SIG-M5 treated with dmso at 0.1 percent for 504 hours (cell line): ENCODE measurements around the gene ZKSCAN1.
"Not testable (repeated sequence)": the region's sequence is repeated elsewhere in the genome, so short reads cannot be mapped to it uniquely, and the experiment has no call there.

Source experiments
- DNase-seq: peaks from one replicate; lab custom pipeline; 2025; ENCODE audit not compliant: unreplicated experiment; lab: John Stamatoyannopoulos, UW

The ZKSCAN1 gene

DNA sequence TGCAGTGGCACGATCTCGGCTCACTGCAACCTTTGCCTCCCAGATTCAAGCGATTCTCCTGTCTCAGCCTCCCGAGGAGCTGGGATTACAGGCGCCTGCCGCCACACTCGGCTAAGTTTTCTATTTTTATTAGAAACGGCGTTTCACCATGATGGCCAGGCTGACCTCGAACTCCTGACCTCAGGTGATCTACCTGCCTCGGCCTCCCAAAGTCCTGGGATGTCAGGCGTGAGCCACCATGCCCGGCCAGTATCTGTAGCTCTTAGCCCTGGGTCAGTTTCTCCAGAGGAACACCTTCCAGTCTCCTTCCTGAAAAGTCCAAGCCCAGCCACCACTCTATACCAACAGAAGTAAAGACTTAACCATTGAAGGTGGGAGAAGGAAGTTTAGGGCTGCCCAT is 15.2 kb upstream of the ZKSCAN1 start:
- DNase-seq = no peak

DNA sequence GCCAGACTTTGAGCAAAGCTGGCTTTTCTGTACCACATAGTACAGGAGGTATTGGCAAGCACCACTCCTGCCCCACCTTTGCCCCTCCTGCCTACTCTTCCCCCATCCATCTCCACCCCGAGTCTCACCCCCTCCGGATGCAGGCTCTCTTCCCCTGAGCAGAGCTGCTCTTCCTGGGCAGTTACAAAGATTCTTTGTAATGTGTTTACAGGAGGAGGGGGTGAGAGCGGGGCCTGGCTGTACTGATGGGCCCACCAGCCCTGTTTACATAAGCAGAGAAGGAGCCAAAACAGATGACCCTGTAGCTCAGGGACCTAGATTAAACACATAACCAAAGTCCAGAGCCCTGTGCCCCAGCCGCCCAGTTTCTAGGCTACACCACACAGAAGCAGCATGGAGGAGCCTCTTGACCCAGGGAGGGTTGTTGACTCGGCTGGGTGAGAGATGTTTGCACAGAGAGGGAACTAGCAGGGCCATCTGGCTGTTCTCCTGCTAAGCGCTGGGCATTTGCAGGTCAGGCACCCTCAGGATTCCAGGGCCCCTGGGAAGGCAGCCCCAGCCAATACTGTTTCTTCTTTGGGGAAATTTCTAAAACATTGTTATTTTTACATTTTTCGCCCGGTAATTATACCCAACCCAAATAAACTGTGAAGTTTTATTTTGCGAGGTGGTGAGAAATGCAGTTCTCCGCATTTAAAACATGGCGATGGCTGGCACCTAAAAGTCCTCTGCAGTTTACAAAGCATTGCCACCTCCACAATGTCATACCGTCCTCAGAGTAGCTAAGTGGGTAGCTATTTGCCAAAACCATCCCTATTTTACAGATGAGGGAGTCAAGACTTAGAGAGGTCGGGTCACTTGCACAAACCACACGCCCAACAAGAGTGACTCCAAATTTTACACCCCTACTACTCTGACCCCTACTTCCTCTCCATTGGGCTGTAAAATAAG is 11.4 kb upstream of the ZKSCAN1 start:
- DNase-seq = no peak

DNA sequence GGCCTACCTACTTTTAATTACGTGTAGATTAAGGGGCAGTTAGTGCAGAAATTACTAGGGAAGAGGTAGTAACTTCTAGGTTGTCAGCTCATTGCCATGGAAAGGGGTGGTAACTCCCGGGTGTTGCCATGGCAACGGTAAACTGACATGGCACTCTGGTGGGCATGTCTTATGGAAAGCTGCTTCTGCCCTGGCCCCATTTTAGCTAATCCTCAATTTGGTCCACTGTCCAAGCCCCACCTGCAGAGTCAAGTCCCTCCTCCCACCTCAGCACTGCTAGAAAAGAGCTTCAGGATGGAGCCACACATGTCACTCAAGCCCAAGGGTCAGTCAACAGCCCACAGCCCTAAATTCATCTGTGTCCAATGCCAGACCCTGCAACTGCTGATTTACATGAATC is 7.5 kb upstream of the ZKSCAN1 start:
- no peak for DNase-seq

GRCh38 chr7:100008525-100008924 is 6.9 kb upstream of the ZKSCAN1 start:
- DNase-seq = peak; percentile 26

DNA sequence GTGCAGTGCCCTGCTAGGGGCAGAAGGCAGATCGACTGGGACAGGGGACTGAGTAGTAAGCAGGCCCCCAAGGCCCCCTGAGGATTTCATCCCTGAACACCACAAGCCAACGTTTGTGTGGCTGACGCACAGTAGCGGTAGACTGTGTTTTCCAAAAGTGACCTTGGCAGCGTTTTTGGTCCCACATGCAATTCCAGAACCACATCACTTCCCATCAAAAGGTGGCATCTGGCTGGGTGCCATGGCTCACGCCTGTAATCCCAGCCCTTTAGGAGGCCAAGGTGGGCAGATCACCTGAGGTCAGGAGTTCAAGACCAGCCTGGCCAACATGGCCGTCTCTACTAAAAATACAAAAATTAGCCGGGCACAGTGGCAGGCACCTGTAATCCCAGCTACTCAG is 5.4 kb upstream of the ZKSCAN1 start:
- DNase-seq = not testable (repeated sequence)

DNA sequence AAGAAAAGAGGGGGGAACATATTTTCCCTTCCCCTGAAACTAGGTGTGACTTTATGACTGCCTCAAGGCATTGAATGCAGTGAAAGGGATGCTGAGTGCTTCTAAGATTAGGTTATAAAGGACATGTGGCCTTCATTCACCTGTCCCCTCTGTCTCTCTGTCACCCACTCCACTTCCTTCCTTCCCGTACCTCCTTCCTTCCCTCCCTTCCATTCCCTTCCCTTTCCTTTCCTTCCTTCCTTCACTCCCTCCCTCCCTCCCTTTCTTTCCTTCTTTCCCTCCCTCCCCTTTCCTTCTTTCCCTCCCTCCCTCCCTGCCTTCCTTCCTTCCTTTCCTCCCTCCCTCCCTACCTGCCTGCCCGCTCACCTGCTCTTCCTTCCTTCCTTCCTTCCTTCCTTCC is 4.5 kb upstream of the ZKSCAN1 start:
- no peak for DNase-seq

DNA sequence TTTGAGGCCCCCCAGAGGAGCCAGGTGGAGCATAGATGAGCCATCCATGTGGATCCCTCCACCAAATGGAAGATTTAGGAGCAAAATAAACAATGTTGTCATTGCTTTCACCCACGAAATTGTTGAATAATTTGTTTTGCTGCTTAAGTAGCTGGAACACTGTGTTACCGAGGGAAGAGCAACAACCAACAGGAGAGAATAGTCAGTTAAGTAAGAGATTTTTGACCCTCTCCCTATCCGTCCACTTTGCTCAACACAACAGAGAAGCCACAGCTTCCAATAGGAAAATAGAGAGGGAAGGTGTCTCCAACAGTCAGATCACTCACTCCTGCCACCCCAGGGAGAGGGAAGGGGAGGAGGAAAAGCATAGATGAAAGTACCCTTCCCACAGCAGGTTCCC is 3.9 kb upstream of the ZKSCAN1 start:
- no peak for DNase-seq

DNA sequence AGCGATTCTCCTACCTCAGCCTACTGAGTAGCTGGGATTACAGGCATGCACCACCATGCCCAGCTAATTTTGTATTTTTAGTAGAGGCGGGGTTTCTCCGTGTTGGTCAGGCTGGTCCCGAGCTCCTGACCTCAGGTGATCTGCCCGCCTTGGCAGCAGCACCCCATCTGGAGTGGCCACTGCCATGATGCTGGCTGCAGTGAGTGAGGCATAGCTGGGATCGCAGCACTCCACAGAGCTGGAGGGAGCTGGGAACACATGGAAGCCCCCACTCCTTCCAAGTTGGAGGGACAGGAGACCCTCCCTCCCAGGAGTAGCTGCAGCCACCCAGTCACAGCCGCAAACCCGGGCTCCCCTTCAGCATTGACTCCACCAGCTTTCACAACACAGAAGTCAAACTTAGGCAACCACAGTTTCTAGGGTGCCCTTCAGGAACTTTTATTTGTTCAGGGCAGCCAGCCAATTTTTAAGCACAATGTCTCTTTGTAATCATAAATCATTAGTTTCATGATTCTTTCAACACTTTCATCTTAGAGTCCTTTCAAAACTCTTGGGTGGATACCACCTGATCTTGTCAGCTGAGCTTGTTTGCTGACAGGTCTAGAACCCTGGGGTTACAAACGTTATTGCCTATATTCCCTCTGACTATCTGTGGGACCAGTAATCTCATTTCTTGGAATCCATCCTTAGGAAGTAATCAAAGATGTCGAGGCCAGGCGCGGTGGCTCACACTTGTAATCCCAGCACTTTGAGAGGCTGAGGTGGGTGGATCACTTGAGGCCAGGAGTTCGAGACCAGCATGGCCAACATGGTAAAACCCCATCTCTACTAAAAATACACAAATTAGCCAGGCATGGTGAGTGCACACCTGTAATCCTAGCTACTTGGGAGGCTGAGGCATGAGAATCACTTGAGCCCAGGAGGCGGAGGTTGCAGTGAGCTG is 2.7 kb upstream of the ZKSCAN1 start:
- not testable (repeated sequence) for DNase-seq

DNA sequence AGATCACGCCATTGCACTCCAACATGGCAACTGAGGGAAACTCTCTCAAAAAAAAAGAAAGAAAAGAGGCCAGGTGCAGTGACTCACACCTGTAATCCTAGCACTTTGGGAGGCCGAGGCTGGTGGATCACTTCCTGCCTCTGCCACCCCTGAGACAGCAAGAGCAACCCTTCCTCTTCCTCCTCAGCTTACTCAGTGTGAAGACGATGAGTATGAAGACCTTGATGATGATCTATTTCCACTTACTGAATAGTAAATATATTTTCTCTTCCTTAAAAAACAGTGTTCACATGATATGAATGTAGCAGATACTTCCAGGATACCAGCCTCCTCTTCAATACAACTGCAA is 2.1 kb upstream of the ZKSCAN1 start:
- DNase-seq = no peak

GRCh38 chr7:100016215-100016901 is 962 bp downstream of the ZKSCAN1 start:
- no peak for DNase-seq

- DNase-seq = no peak
Measured at GRCh38 chr7:100017300-100017699, 1.9 kb downstream of the ZKSCAN1 start.

DNA sequence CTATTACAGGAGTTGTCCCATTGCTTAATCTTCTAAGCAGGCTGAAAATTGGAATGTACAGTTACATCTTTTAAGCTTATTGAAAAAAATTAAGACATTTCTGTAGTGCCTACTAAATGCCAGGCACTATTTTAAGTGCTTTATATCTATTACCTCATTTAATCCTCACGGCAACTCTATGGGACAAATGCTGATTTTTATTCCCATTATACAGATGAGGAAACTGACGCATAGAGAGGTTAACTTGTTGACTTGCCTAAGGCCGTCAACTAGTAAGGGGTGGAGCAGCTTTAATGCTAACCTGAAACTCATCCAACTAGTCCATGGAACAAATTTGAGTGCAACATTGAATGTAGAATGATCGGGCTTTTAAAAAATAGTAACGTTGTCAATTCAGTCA is 2.5 kb downstream of the ZKSCAN1 start:
- no peak for DNase-seq

DNA sequence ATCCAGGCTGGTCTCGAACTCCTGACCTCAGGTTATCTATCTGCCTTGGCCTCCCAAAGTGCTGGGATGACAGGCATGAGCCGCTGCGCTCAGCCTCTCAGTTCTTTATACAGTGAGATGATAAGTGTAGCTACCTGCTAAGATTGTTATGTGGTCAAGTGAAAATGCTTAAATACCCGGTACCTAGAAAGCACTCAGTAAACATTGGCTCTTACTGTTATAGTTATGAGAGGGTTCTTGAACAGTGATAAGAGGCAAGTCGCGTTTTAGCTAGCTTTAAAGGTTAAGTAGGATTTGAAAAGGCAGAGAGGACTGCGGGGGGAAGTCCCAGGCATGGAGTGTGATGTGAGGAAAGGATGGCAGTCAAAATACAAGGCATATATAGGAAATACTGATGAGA is 4.5 kb downstream of the ZKSCAN1 start:
- no peak for DNase-seq

GRCh38 chr7:100021297-100021696 is 5.9 kb downstream of the ZKSCAN1 start:
- peak; percentile 37 for DNase-seq

DNA sequence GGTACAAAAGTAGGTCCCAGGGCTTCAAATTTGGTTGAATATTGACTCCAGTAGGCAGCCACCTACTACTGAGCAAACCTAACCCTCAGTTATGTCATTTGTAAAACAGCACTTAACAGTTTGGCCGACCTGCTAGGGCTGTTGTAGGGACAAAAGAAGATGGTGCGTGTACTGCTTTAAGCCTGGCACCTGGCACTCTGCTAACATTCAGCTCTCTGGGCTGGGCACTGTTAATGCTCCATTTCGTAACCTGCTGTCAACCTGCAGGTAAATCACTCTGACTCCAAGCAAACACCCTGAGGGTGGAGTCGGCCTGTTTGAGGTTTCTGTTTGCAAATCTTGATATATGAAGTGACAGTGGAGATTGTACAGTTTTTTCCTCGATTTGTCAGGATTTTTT is 7.2 kb downstream of the ZKSCAN1 start:
- peak; percentile 65 for DNase-seq

- DNase-seq = no peak
Measured at GRCh38 chr7:100023526-100023925, 8.1 kb downstream of the ZKSCAN1 start.

- DNase-seq = no peak
Measured at GRCh38 chr7:100024020-100024619, 8.7 kb downstream of the ZKSCAN1 start.

- no peak for DNase-seq
Measured at GRCh38 chr7:100027197-100027596, 11.8 kb downstream of the ZKSCAN1 start.

GRCh38 chr7:100029596-100029995 is 14.2 kb downstream of the ZKSCAN1 start:
- DNase-seq = no peak

GRCh38 chr7:100033526-100033925 is 18.1 kb downstream of the ZKSCAN1 start:
- no peak for DNase-seq
